H1 (cell line): ENCODE data around the gene DPF3. TPM values are rescaled to one million over a fixed set of nuclear protein-coding genes. Genes with fewer than 3 reads are reported as not detected.

ENCODE experiments used
- BRCA1 ChIP-seq: IDR thresholded peaks from 2 replicates; pipeline ENCODE4 v1.6.1; 2012; ENCODE audit warnings: low read depth, low read length, improper control_type of control experiment
- CHD7 ChIP-seq: fragments of 300-600 bp; sonication (generic); IDR thresholded peaks from 2 replicates; pipeline ENCODE4 v1.7.1; 2012; ENCODE audit warnings: low read length, moderate library complexity, mild to moderate bottlenecking, inconsistent platforms; ENCODE audit not compliant: insufficient replicate concordance
- CREB1 ChIP-seq: IDR thresholded peaks from 2 replicates; pipeline ENCODE4 v1.6.1; 2012; ENCODE audit warnings: inconsistent platforms
- GTF2F1 ChIP-seq: IDR thresholded peaks from 2 replicates; pipeline ENCODE4 v1.6.1; 2012; ENCODE audit warnings: low read depth, low read length, improper control_type of control experiment, borderline replicate concordance
- POU5F1 ChIP-seq: IDR thresholded peaks from 2 replicates; pipeline ENCODE4 v1.6.1; 2011; ENCODE audit warnings: low read depth, mild to moderate bottlenecking, low read length, moderate library complexity
- SIN3A ChIP-seq, 2 experiments: IDR thresholded peaks in 1 of 2; conservative IDR thresholded peaks in 1 of 2; 2 replicates each; pipeline ENCODE4 v1.6.1; 2011 to 2012; ENCODE audit warnings: low read length in 2 of 2, improper control_type of control experiment in 1 of 2, low read depth in 1 of 2, mild to moderate bottlenecking in 1 of 2
- SP1 ChIP-seq: IDR thresholded peaks from 2 replicates; pipeline ENCODE4 v1.6.1; 2011; ENCODE audit warnings: low read depth, low read length
- SRF ChIP-seq: IDR thresholded peaks from 2 replicates; pipeline ENCODE4 v1.6.1; 2011; ENCODE audit warnings: mild to moderate bottlenecking, low read depth, low read length, moderate library complexity
- polyA plus RNA-seq, 7 experiments: library from polyadenylated mRNA; depleted of rRNA in 3 of 7; stranded (reverse) in 5 of 7; unstranded in 2 of 7; fragments of >200 nt in 5 of 7; fragments of 200-250 nt in 2 of 7; gene quantifications; 1 replicate in 5 of 7; 2 replicates in 1 of 7; 4 replicates in 1 of 7; pipeline versions ENCODE4 v1.2.1 to v1.2.3, GENCODE V29; 2011 to 2013; ENCODE audit warnings: missing spikeins in 2 of 7, mixed read lengths in 2 of 7
- total RNA-seq: library from RNA; stranded (reverse); fragmentation: NEBNext Ultra II Directional; extraction: Animal tissue kit (Norgen Biotek cat#: 25700); gene quantifications from 2 replicates; pipeline ENCODE4 v1.2.1, GENCODE V29; 2021

The DPF3 gene
- total and polyA plus RNA-seq, 2 of the 8 experiments (the other 6 are each of a cell fraction or from before 2014, with no cell fraction given) = 0.19 TPM; not detected in 1

GRCh38 chr14:72756967-72757366, 136.9 kb downstream of the DPF3 start (continued):
- TF ChIP-seq SIN3A (conservative IDR thresholded peaks at IDR 0.05 in 1 of 2, IDR thresholded peaks at IDR 0.05 in 1 of 2; ENCODE audit: low read depth in 1 of 2, low read length in 2 of 2) (no peak), SP1 (no peak), BRCA1 (no peak), GTF2F1 (no peak), SRF (no peak), CHD7 (no peak), CREB1 (no peak), POU5F1 (no peak)
